ENCODE measurements around the gene NBEAL2.

NBEAL2 gene

GRCh38 chr3:46943237-46944187 is 36.0 kb upstream of the NBEAL2 start:
- DNase-seq: no peak

- no peak for DNase-seq
Observed at GRCh38 chr3:46944191-46944590, 35.3 kb upstream of the NBEAL2 start.

GRCh38 chr3:46946416-46946815 is 33.0 kb upstream of the NBEAL2 start:
- DNase-seq: no peak

DNA sequence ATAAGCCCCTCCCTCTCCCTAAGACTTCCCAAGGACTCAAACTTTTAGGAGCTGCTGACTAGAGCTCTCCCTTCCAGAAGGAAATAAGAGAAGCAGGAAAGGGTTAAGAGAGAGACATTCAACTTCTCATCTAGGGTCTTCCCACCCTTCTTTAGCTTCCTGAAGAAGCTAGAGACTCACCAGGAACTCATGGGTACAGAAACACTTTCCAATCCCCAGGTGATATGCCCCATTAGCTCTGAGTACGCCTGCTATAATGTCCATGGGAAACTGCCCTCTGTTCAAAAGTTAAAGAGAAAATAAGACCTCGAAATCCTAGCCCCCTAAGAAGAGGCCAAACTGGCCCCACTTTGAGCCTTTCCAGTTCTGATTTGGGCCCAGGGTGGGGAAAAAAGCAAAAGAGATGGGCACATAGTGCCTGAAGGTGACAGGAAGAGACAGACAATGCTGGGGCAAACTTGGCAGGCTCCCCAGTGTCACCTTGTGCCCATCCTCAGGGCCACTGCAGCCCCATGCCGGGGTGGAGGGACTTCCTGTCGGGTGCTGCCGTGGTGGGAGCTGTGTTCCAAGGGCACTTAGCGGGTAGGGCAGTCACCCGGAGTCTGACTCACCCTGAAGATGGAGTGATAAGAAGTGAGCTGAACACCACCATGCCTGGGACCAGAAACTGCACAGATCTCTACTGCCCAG is 32.5 kb upstream of the NBEAL2 start:
- peak; percentile 76 for DNase-seq

DNA sequence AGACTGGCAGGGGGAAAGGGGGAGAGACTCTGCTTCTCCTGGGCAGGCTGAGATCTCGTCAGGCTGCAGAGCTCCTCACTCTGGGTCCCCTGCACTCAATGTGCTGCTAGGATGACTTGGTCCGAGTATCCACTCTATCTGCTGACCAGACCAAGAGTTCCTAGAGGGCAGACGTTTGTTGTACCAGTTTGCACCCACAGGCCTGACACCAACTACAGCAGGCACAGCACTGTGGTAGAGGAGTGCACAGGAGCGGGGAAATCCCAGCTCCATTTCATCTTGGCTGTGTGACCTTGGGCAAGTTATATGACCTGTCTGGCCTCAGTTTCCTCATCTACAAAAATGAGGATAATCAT is 31.9 kb upstream of the NBEAL2 start:
- no peak for DNase-seq

DNA sequence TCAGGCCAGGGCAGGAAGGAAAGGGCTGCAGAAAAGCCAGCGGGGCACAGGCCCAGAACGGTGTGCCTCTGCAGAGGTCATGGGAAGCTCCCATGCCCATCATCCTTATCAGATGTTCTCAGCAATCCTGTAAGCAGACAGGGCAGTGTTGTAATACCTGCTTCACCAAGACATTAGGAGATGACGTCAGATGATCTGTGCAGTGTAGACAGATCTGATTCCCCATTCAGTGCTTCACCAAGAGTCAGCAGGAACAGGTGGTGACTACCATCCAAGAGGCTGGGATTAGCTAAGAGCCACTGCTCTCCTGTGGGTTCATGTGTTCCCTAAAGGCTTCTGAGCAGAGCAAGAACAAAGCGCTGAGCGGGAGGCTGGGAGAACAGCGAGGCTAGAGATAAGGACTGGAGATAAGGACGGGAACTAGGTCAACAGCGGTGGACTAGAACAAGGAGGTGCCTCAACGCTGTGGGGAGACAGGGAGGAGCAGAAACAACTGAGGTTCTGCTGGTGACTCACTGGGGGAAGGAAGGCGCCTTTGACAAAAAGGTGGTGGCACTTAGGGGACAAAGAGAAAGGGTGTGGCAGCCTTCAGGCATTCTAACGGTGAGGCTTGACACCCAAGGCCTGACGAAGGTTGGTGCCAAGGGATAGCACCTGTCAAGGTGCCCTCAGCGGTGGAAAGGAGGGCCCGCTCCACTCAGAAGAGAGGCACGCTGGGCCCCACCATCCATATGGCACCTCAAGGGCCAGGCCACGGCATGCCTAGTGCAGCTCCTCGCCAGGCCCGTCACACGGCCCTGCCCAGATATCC is 31.3 kb upstream of the NBEAL2 start:
- peak; percentile 77 for DNase-seq

GRCh38 chr3:46948830-46949671 is 30.4 kb upstream of the NBEAL2 start:
- peak; percentile 76 for DNase-seq

DNA sequence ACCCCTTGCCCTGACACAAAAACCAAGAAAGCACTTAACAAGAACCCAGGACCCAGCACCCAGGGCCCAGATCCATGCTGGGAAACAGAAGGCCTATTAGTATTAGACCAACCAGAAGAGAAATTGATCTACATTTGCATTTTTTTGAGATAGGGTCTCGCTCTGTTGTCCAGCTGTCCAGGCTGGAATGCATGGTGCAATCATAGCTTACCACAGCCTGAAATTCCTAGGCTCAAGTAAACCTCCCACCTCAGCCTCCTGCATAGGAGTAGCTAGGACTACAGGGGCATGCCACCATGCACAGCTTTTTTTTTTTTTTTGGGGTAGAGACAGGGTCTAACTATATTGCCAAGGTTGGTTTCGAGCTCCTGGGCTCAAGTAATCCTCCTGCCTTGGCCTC is 29.3 kb upstream of the NBEAL2 start:
- DNase-seq: no peak

DNA sequence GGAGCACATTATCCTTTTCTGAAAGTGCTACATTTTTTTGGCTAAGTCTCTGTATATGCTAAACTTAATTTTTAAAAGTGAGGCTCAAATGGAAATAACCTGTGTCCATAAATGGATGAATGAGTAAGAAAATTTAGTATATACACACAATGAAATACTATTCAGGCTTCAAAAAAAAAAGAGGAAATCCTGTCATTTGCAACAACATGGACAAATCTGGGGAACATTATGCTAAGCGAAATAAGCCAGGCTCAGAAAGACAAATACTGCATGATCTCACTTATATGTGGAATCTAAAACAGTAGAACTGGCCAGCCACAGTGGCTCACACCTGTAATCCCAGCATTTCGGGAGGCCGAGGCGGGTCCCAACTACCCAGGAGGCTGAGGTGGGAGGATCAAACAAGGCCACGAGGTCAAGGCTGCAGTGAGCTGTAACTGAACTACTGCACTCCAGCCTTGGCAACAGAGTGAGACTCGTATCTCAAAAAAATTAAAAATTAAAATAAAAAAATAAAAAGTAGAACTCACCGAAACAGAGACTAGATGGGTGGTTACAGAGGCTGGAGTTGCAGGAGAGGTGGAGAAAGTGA is 28.7 kb upstream of the NBEAL2 start:
- no peak for DNase-seq

GRCh38 chr3:46952813-46953212 is 26.7 kb upstream of the NBEAL2 start:
- DNase-seq: no peak

- no peak for DNase-seq
Observed at GRCh38 chr3:46953234-46954010, 26.0 kb upstream of the NBEAL2 start.

GRCh38 chr3:46954178-46954577 is 25.3 kb upstream of the NBEAL2 start:
- DNase-seq: no peak

GRCh38 chr3:46955157-46955556 is 24.3 kb upstream of the NBEAL2 start:
- no peak for DNase-seq

- DNase-seq: no peak
Observed at GRCh38 chr3:46955801-46956259, 23.6 kb upstream of the NBEAL2 start.

- no peak for DNase-seq
Observed at GRCh38 chr3:46957092-46957820, 22.2 kb upstream of the NBEAL2 start.

- no peak for DNase-seq
Observed at GRCh38 chr3:46958467-46959160, 20.9 kb upstream of the NBEAL2 start.

DNA sequence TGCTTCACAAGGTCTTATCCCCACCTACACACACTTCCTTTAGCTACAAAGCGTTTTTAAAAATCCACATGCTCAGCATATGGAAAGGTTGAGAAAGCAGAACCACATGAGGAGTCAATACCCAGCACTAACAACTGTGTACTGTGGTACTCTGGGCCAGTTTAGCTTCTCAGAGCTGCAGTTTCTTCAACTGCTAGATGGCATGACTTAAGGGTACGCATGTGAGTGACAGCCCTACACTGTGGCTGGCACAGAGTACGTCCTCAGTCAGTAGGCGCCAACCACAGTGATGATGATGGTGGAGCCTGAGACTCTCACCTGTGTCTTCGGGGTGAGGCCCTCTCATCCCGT is 20.3 kb upstream of the NBEAL2 start:
- DNase-seq: no peak

DNA sequence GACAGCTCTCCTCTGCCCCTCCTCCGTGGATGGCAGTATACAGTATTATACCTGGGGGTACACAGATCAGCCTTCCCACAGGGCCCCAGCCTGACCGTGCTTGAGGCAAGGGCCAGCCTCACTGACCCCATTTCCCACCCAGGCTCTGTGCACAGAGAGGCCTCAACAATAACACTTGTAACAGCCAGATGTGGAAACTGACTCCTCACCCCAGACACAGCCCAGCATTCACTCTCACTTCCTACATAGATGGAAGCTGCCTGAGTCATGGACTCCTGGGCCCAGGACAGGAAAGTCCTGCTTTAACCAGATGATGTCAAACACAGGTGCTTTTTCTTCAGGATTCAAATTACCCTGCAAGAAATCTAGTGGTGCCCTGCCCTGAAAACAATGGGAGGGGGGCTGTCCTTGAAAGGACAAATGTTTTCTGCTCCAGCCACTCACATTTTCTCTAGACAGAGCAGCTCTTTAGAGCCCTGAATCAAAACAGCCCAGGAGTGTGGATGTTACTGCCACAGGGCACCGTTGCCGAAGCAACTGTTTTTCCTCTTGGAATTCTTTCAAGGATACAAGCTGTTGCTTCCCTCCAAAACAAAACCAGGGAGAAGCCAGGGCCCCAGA is 19.3 kb upstream of the NBEAL2 start:
- DNase-seq: peak; percentile 88

DNA sequence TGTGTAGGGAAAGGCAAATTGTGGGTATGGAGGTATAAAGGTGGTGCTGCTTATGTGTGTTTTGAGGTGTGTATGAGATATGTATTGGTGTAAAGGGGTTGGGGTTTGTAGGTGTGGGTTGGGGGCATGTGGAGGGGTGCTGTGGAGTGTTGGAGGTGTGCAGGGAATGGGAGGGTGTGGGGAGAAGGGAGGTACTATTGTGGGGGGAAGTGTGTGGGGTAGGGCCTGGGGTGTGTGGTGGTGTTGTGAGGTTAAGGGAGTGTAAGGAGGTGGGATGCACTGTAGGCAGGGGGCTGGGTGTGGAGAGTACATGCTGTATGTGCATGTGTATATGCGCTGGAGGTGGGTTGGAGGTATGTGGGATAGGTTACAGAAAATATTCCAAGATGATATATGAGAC is 18.6 kb upstream of the NBEAL2 start:
- no peak for DNase-seq
